Measurements from ENCODE around the gene DOCK6.
"Not testable (repeated sequence)": the region's sequence is repeated elsewhere in the genome, so short reads cannot be mapped to it uniquely, and the experiment has no call there.

DOCK6 gene

DNA sequence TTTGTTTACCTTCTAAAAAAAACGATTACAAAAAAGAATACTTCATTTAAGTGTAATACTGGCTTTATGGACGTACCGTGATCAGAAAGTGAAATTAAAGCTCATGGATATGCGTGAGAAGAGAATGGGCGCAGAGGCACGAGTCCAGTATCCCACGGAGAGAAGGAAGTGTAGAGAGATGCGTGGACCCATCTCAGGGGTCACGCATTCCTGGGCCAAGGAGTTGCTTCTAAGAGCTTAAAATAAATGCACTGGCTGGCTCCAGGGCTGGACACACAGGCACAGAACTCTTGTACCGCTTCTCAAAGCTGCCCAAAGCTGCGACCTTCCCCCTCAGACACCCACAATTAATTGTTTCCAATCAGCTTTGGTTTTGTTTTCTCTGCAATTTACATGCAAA is 98.0 kb downstream of the DOCK6 start:
- DNase-seq (ENCODE audit: low read depth), result no peak
- H3K4me3 ChIP-seq (ENCODE audit: control insufficient read depth, low read depth, low read length), result no peak overlapping the region
- TF ChIP-seq, protein P1, sequence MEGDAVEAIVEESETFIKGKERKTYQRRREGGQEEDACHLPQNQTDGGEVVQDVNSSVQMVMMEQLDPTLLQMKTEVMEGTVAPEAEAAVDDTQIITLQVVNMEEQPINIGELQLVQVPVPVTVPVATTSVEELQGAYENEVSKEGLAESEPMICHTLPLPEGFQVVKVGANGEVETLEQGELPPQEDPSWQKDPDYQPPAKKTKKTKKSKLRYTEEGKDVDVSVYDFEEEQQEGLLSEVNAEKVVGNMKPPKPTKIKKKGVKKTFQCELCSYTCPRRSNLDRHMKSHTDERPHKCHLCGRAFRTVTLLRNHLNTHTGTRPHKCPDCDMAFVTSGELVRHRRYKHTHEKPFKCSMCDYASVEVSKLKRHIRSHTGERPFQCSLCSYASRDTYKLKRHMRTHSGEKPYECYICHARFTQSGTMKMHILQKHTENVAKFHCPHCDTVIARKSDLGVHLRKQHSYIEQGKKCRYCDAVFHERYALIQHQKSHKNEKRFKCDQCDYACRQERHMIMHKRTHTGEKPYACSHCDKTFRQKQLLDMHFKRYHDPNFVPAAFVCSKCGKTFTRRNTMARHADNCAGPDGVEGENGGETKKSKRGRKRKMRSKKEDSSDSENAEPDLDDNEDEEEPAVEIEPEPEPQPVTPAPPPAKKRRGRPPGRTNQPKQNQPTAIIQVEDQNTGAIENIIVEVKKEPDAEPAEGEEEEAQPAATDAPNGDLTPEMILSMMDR (conservative IDR thresholded peaks at IDR 0.05; ENCODE audit: control insufficient read depth, insufficient read depth, low read depth, low read length), result no peak

DNA sequence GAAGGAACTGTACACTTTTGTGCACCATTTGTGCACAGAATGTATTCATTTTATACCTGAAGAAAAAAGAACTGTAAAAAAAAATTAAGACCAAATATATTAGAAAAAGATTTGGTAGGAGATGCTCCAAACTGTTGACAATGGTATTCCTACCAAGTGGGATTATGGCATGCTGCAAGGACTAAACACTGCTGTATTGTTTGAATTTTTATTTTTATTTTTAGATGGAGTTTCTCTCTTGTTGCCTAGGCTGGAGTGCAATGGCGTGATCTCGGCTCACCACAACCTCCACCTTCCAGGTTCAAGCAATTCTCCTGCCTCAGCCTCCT is 101.9 kb downstream of the DOCK6 start:
- H3K4me3 ChIP-seq (ENCODE audit: control insufficient read depth, low read depth, low read length); DNase-seq (ENCODE audit: low read depth): not testable (repeated sequence)

- peak; percentile 66 for DNase-seq (ENCODE audit: low read depth)
- H3K4me3 ChIP-seq (ENCODE audit: control insufficient read depth, low read depth, low read length), result no peak overlapping the region
- TF ChIP-seq, protein P1 (conservative IDR thresholded peaks at IDR 0.05; ENCODE audit: control insufficient read depth, insufficient read depth, low read depth, low read length), result no peak
Observed at GRCh38 chr19:11159598-11160439, 102.5 kb downstream of the DOCK6 start.

GRCh38 chr19:11155373-11156120 is 106.8 kb downstream of the DOCK6 start, which contains the start of gene SPC24:
TSS of gene SPC24 (minus strand) at chr19:11155782. CDS start at chr19:11155776, 6 bp downstream.
- peak; percentile 99 for DNase-seq (ENCODE audit: low read depth)
- TF ChIP-seq, protein P1 (conservative IDR thresholded peaks at IDR 0.05; ENCODE audit: control insufficient read depth, insufficient read depth, low read depth, low read length), result no peak
- H3K4me3 ChIP-seq (ENCODE audit: control insufficient read depth, low read depth, low read length), result peak within 1 kb of the TSS; percentile 83

DNA sequence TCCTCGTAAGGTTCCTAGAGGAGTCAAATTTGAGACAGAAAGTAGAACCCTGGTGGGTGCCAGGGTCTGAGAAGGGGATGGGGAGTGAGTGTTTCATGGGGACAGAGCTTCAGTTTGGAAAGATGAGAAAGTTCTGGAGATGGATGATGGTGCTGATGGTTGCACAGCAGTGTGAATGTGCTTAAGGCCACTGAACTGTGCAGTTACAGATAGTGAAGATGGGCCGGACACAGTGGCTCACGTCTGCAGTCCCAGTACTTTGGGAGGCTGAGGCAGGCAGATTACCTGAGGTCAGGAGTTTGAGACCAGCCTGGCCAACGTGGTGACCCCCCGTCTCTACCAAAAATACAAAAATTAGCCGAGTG is 107.7 kb downstream of the DOCK6 start:
- TF ChIP-seq, protein P1 (conservative IDR thresholded peaks at IDR 0.05; ENCODE audit: control insufficient read depth, insufficient read depth, low read depth, low read length), result no peak
- no peak for DNase-seq (ENCODE audit: low read depth)
- peak overlapping the region; percentile 83 for H3K4me3 ChIP-seq (ENCODE audit: control insufficient read depth, low read depth, low read length)

DNA sequence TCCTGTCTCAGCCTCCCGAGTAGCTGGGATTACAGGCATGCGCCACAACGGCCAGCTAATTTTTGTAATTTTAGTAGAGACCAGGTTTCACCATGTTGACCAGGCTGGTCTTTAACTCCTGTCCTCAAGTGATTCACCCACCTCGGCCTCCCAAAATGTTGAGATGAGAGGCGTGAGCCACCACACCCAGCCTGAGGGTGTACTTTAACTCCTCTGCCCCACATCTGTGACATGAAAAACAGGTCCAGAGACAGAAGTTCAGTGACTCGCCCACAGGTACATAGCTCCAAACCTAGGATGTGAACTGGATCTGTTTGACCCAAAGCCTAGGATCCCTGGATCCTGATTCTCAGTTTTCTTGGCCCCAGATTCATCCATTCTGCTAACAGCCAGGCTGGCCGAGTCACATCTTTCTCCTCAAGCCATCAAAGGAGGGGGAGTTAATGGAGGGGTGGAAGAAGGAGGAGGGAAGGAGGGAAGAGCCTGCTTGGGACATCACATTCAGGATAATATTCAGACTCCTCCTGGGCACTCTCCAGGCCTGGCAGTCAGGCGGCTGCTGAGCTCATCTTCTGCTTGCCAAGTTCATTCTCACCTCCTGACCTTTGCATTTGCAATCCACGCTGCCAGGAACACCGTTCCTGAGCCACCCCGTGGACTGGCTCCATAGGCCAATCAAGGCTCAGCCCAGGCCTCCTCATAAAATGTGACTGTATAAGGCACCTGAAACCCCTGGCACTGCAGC is 109.8 kb downstream of the DOCK6 start:
- DNase-seq (ENCODE audit: low read depth), result peak; percentile 96
- TF ChIP-seq, protein P1 (conservative IDR thresholded peaks at IDR 0.05; ENCODE audit: control insufficient read depth, insufficient read depth, low read depth, low read length), result no peak
- no peak overlapping the region for H3K4me3 ChIP-seq (ENCODE audit: control insufficient read depth, low read depth, low read length)
